ENCODE results near the gene ZBTB46.
"Not testable (repeated sequence)": the region's sequence is repeated elsewhere in the genome, so short reads cannot be mapped to it uniquely, and the experiment has no call there.

Gene ZBTB46

GRCh38 chr20:63732118-63733095 is 98.7 kb downstream of the ZBTB46 start:
- no peak for DNase-seq

GRCh38 chr20:63731410-63731809 is 99.7 kb downstream of the ZBTB46 start:
- no peak for DNase-seq

- not testable (repeated sequence) for DNase-seq
Measured at GRCh38 chr20:63730189-63730733, 100.8 kb downstream of the ZBTB46 start.

GRCh38 chr20:63722967-63723622 is 108.0 kb downstream of the ZBTB46 start:
- not testable (repeated sequence) for DNase-seq

GRCh38 chr20:63718996-63719395 is 112.1 kb downstream of the ZBTB46 start:
- no peak for DNase-seq

GRCh38 chr20:63714858-63715257 is 116.2 kb downstream of the ZBTB46 start:
- no peak for DNase-seq

GRCh38 chr20:63712191-63712590 is 118.9 kb downstream of the ZBTB46 start:
- DNase-seq = no peak

- no peak for DNase-seq
Measured at GRCh38 chr20:63711085-63711645, 119.9 kb downstream of the ZBTB46 start.

- DNase-seq = no peak
Measured at GRCh38 chr20:63709149-63709527, 121.9 kb downstream of the ZBTB46 start.

GRCh38 chr20:63708301-63709148 is 122.5 kb downstream of the ZBTB46 start:
- no peak for DNase-seq

GRCh38 chr20:63707558-63708300 is 123.3 kb downstream of the ZBTB46 start, which contains the start of the genes ARFRP1 and ZGPAT:
Gene ARFRP1, minus strand, starts transcription at chr20:63707976. Its CDS starts 885 bp downstream, at chr20:63707091.
Gene ZGPAT, plus strand, starts transcription at chr20:63708039. Its CDS starts 542 bp downstream, at chr20:63708581.
- DNase-seq = peak; percentile 89

- peak; percentile 65 for DNase-seq
Measured at GRCh38 chr20:63706852-63707557, 124.1 kb downstream of the ZBTB46 start.

GRCh38 chr20:63706027-63706695 is 124.9 kb downstream of the ZBTB46 start:
- DNase-seq = no peak

- no peak for DNase-seq
Measured at GRCh38 chr20:63705232-63706026, 125.6 kb downstream of the ZBTB46 start.

GRCh38 chr20:63704749-63705117 is 126.3 kb downstream of the ZBTB46 start:
- no peak for DNase-seq

- DNase-seq = no peak
Measured at GRCh38 chr20:63703976-63704748, 126.9 kb downstream of the ZBTB46 start.

GRCh38 chr20:63703471-63703975 is 127.5 kb downstream of the ZBTB46 start:
- DNase-seq = no peak

GRCh38 chr20:63702751-63703470 is 128.2 kb downstream of the ZBTB46 start:
- no peak for DNase-seq

All from CD4-positive, alpha-beta T cell treated with Interleukin-17A for 1 hour (primary cell).